Activated T-cell treated with anti-CD3 and anti-CD28 coated beads, Interleukin-2, amount 50 U/mL, for 4 hours (primary cell): ENCODE measurements around the gene TTLL5. TPM values are rescaled to one million over a fixed set of nuclear protein-coding genes. Genes with fewer than 3 reads are reported as not detected.

ENCODE experiments used
- ATAC-seq, 2 donors: fragments of 200-7000 bp; cut with Tn5 transposase; one replicate each; pipeline ENCODE4 v1.10.0; 2021
- DNase-seq: peaks from one replicate; pipeline ENCODE4 v3.0.0-alpha.2; 2020
- H3K27me3 Mint-ChIP-seq: one replicate; pipeline ENCODE4 v1.8.0; 2021; ENCODE audit warnings: low read depth, mixed read lengths
- H3K36me3 Mint-ChIP-seq: one replicate; pipeline ENCODE4 v1.8.0; 2022; ENCODE audit warnings: mixed read lengths; ENCODE audit not compliant: insufficient read depth
- H3K4me1 Mint-ChIP-seq: one replicate; pipeline ENCODE4 v1.8.0; 2021; ENCODE audit warnings: low read depth, mixed read lengths
- H3K4me3 Mint-ChIP-seq: one replicate; pipeline ENCODE4 v1.8.0; 2021; ENCODE audit warnings: mild to moderate bottlenecking, moderate library complexity, mixed read lengths
- H3K9me3 Mint-ChIP-seq: one replicate; pipeline ENCODE4 v1.8.0; 2021; ENCODE audit warnings: mixed read lengths
- total RNA-seq, 3 donors: library from RNA; stranded (reverse); gene quantifications; one replicate each; pipeline ENCODE4 v1.2.1, GENCODE V29; 2021

Gene TTLL5
- total RNA-seq, 3 donors from 2014 or later: 21.1 to 25.0 (median 21.1) TPM

- no peaks in the 10 kb centered on the region for H3K4me1 Mint-ChIP-seq
- ATAC-seq: no peak
- no peak overlapping the region for H3K4me3 Mint-ChIP-seq
- DNase-seq: no peak
- no peaks in the 10 kb centered on the region for H3K9me3 Mint-ChIP-seq
- peaks cover 30% of the 10 kb centered on the region for H3K36me3 Mint-ChIP-seq
- H3K27me3 Mint-ChIP-seq: no peaks in the 10 kb centered on the region
Observed at GRCh38 chr14:75757644-75758402, 96.8 kb downstream of the TTLL5 start.

GRCh38 chr14:75764020-75764419, 103.0 kb downstream of the TTLL5 start:
- no peaks in the 10 kb centered on the region for H3K9me3 Mint-ChIP-seq
- no peaks in the 10 kb centered on the region for H3K4me1 Mint-ChIP-seq
- ATAC-seq (no peak), DNase-seq (no peak)
- peaks cover 14% of the 10 kb centered on the region for H3K36me3 Mint-ChIP-seq
- H3K27me3 Mint-ChIP-seq: no peaks in the 10 kb centered on the region
- H3K4me3 Mint-ChIP-seq: no peak overlapping the region

DNA sequence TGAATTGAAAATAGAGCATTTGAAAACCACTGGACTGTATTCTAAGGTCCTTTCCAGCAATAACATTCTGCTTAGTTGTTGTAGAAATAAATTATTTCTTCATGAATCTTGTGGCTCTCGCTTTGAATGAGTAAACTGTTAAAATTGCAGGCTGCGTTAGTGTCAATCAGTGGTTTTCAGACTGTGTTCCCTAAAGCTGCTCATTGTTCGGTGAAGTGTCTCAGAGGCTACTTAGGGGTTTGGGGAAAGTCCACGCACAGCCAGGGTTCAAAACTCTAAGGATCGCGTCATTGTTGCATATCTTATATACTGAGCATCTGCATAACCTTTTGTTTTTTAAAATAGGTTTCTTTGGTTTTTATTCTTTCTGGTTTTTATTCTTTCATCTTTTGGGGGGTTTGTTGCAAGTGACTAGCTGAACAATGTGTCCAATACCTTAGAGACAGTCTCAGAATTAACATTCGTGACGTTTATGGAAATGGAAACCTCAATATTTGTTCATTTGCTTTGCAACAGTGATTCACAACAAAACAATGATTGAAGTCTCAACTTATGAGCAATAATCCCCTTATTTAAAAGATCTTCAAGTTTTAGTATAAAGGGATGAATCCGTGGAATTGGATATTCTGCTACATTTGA, 108.1 kb downstream of the TTLL5 start:
- DNase-seq: no peak
- no peak overlapping the region for H3K4me3 Mint-ChIP-seq
- H3K27me3 Mint-ChIP-seq: no peaks in the 10 kb centered on the region
- peaks cover 13% of the 10 kb centered on the region for H3K36me3 Mint-ChIP-seq
- no peaks in the 10 kb centered on the region for H3K4me1 Mint-ChIP-seq
- no peaks in the 10 kb centered on the region for H3K9me3 Mint-ChIP-seq
- no peak for ATAC-seq

DNA sequence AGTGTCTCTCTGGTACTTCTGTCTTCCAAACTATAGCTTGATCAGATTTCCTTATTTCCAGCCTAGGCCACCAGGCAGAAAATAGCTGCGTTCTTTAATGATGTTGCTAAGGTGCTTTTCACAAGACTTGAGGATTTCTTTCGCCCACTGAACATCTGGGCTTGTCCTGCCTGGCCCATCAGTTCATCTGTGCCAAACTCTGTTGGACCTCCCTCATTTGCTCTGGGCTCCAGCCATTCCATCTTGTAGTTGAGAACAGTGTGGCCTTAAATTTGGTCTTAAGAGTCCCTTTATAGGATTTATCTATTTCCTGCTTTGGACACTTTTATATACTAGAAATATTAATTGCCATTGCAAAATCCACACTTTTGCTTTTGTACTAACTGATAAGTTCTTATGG, 109.6 kb downstream of the TTLL5 start:
- H3K4me3 Mint-ChIP-seq: no peak overlapping the region
- ATAC-seq: no peak

DNA sequence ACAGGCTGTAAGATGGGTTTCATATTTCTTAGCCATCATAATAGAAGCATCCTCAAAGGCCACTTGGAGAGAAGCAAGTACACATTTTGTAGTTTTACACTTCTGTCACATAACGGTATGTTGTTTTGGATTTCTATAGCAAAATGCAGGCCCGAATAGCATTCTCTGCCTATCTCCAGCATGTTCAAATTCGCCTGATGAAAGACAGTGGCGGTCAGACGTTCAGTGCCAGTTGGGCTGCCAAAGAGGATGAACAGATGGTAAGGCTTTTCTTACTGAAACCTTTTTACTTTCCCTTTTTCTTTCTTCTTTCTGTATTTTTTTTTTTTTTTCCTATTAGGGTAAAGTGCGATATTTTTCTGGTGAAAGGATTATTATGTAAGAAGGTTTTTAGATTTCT, 110.5 kb downstream of the TTLL5 start:
- Mint-ChIP-seq H3K4me3 (no peak overlapping the region), H3K9me3 (no peaks in the 10 kb centered on the region), H3K4me1 (no peaks in the 10 kb centered on the region), H3K36me3 (peaks cover 28% of the 10 kb centered on the region), H3K27me3 (no peaks in the 10 kb centered on the region)
- ATAC-seq: no peak
- DNase-seq: no peak

More for the DNA sequence above, 109.6 kb downstream of the TTLL5 start:
- no peak for DNase-seq
- H3K4me1 Mint-ChIP-seq: no peaks in the 10 kb centered on the region
- peaks cover 20% of the 10 kb centered on the region for H3K36me3 Mint-ChIP-seq
- H3K27me3 Mint-ChIP-seq: no peaks in the 10 kb centered on the region
- H3K9me3 Mint-ChIP-seq: no peaks in the 10 kb centered on the region

- ATAC-seq (no peak), DNase-seq (no peak)
- H3K4me3 Mint-ChIP-seq: no peak overlapping the region
- no peaks in the 10 kb centered on the region for H3K4me1 Mint-ChIP-seq
- no peaks in the 10 kb centered on the region for H3K27me3 Mint-ChIP-seq
- no peaks in the 10 kb centered on the region for H3K9me3 Mint-ChIP-seq
- peaks cover 34% of the 10 kb centered on the region for H3K36me3 Mint-ChIP-seq
Observed at GRCh38 chr14:75773046-75773445, 112.0 kb downstream of the TTLL5 start.

DNA sequence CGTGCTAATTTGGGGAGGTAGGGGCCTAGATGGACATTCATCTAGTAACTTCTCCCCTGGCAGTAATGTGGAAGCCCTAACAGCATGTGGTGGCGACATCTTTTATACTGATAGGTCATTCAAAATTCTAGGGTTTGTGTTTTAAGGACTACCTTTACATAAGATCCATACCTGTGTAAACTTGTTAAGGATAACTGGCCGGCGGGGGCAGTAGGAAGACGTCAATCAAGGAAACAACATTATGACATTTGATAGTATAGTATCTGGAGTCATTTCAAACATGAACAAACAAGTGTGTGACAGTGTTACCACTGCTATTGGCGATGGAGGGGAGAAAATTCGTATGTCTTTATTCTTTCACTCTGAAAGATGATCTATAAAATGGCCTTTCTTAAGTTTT, 120.0 kb downstream of the TTLL5 start:
- H3K4me1 Mint-ChIP-seq: no peaks in the 10 kb centered on the region
- peaks cover 51% of the 10 kb centered on the region for H3K36me3 Mint-ChIP-seq
- H3K27me3 Mint-ChIP-seq: no peaks in the 10 kb centered on the region
- no peak for DNase-seq
- H3K4me3 Mint-ChIP-seq: no peak overlapping the region
- no peaks in the 10 kb centered on the region for H3K9me3 Mint-ChIP-seq
- ATAC-seq: no peak

DNA sequence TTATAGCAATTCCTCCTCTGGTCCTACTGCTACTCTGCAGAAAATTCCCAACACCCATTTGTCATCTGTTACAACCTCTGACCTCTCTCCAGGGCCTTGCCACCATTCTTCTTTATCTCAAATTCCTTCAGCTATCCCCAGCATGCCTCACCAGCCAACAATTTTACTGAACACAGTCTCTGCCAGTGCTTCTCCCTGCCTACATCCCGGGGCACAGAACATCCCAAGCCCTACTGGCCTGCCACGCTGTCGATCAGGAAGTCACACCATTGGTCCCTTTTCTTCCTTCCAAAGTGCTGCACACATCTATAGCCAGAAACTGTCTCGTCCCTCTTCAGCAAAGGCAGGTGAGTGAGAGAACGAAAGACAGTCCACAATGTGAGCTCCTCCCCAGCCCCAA, 122.1 kb downstream of the TTLL5 start:
- Mint-ChIP-seq H3K4me3 (no peak overlapping the region), H3K4me1 (no peaks in the 10 kb centered on the region), H3K27me3 (no peaks in the 10 kb centered on the region), H3K9me3 (no peaks in the 10 kb centered on the region), H3K36me3 (peaks cover 45% of the 10 kb centered on the region)
- DNase-seq (no peak), ATAC-seq (no peak)

GRCh38 chr14:75783602-75784313, 122.7 kb downstream of the TTLL5 start:
- Mint-ChIP-seq H3K4me3 (no peak overlapping the region), H3K27me3 (no peaks in the 10 kb centered on the region), H3K4me1 (no peaks in the 10 kb centered on the region), H3K36me3 (peaks cover 47% of the 10 kb centered on the region), H3K9me3 (no peaks in the 10 kb centered on the region)
- ATAC-seq (no peak), DNase-seq (no peak)

DNA sequence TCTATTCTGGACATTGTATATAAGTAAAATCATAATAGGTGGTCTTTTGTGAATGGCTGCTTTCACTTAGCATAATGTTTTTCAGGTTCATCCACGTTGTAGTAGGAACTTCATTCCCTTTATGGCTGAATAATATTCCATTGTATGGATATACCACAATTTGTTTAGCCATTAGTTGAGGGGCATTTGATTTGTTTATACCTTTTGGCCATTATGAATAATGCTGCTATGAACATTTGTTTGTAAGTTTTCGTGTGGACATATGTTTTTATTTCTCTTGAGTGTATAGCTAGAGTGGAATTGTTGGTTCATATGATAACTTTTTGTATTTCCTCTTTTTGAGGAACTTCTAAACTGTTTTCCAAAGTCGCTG, 123.3 kb downstream of the TTLL5 start:
- no peak overlapping the region for H3K4me3 Mint-ChIP-seq
- peaks cover 49% of the 10 kb centered on the region for H3K36me3 Mint-ChIP-seq
- ATAC-seq: no peak
- no peaks in the 10 kb centered on the region for H3K27me3 Mint-ChIP-seq
- peaks cover 4% of the 10 kb centered on the region for H3K9me3 Mint-ChIP-seq
- H3K4me1 Mint-ChIP-seq: no peaks in the 10 kb centered on the region
- DNase-seq: no peak

- Mint-ChIP-seq H3K9me3 (peaks cover 14% of the 10 kb centered on the region), H3K27me3 (no peaks in the 10 kb centered on the region), H3K36me3 (peaks cover 35% of the 10 kb centered on the region), H3K4me3 (no peak overlapping the region), H3K4me1 (no peaks in the 10 kb centered on the region)
- ATAC-seq: no peak
- DNase-seq: no peak
Observed at GRCh38 chr14:75793806-75794205, 132.8 kb downstream of the TTLL5 start.

DNA sequence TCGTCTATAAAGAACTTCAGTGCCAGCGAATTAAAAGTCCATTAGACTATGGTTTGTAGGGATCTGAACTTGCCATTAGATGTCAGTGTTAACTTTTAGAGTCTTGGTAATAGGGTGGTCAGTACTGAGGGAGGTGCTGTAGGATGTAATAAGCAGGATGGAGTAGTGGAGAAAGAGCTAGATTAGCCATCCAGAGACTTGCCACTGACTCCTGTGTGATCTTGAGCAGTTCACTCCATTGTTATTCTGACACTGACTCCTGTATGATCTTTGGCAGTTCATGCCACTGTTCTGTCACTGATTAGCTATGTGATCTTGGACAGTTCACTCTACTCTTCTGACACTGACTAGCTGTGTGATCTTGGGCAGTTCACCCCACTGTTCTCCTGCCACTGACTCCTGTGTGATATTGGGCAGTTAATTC, 133.6 kb downstream of the TTLL5 start:
- Mint-ChIP-seq H3K9me3 (peaks cover 19% of the 10 kb centered on the region), H3K27me3 (no peaks in the 10 kb centered on the region), H3K4me3 (no peak overlapping the region), H3K4me1 (no peaks in the 10 kb centered on the region), H3K36me3 (peaks cover 41% of the 10 kb centered on the region)
- DNase-seq: no peak
- no peak for ATAC-seq

GRCh38 chr14:75800792-75801191, 139.7 kb downstream of the TTLL5 start:
- Mint-ChIP-seq H3K27me3 (no peaks in the 10 kb centered on the region), H3K36me3 (peaks cover 50% of the 10 kb centered on the region)

DNA sequence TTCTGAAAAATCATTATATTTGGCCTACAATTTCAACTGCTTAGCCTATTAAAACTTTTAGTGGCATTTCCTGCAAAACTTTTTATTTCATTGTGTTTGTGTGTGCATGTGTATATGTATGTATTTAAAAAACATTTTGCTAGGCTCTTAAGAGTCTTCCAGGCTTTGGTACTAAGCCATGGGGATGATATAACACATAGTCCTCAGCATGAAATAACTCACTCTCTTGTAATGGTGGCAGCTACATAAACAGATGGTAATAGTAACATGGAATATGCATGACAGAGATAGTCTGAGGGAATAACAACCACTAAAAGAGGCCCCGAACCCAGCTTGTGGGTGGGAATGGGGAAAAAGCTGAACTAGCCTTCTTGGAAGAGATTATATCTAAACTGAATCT, 141.4 kb downstream of the TTLL5 start:
- H3K27me3 Mint-ChIP-seq: no peaks in the 10 kb centered on the region
- DNase-seq: no peak
- no peaks in the 10 kb centered on the region for H3K4me1 Mint-ChIP-seq
- no peak for ATAC-seq
- H3K4me3 Mint-ChIP-seq: no peak overlapping the region
- peaks cover 19% of the 10 kb centered on the region for H3K9me3 Mint-ChIP-seq
- H3K36me3 Mint-ChIP-seq: peaks cover 44% of the 10 kb centered on the region

More at GRCh38 chr14:75800792-75801191, 139.7 kb downstream of the TTLL5 start:
- no peak for ATAC-seq
- DNase-seq: no peak
- peaks cover 23% of the 10 kb centered on the region for H3K9me3 Mint-ChIP-seq
- H3K4me3 Mint-ChIP-seq: no peak overlapping the region
- H3K4me1 Mint-ChIP-seq: no peaks in the 10 kb centered on the region

DNA sequence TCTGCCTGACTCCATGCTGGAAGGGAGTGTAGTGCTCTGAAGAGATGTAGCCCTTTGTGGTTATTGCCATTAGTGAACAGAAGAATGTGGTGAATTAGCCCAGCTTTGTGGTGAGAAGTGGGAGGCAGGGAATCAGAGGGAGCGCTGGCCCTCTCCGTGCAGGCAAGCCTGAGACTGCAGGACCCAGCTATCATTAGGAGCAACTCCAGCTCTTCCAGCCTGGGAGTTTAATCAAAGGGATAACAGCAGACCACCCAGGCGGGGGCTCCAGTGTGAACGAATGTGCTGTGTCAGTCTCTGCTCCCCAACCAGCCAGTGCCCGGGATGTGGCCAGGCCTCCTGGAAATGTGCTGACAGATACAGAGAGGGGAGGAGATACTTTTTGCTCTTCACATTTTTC, 142.7 kb downstream of the TTLL5 start:
- Mint-ChIP-seq H3K4me3 (no peak overlapping the region), H3K27me3 (no peaks in the 10 kb centered on the region), H3K9me3 (peaks cover 12% of the 10 kb centered on the region), H3K4me1 (no peaks in the 10 kb centered on the region), H3K36me3 (peaks cover 31% of the 10 kb centered on the region)
- DNase-seq: no peak
- no peak for ATAC-seq
